Stimulated activated CD4-positive, alpha-beta T cell treated with anti-CD3 and anti-CD28 coated beads, Interleukin-2, amount 100 ng/mL, for 24 hours (primary cell): ENCODE measurements around the gene SPEM3.

ENCODE experiments used
- DNase-seq, 2 donors: peaks; one replicate each; pipeline ENCODE4 v3.0.0-alpha.2; 2020

SPEM3 gene

GRCh38 chr17:7428557-7428956 is at the start of gene SPEM3:
Gene SPEM3 (plus strand): TSS chr17:7428857. CDS start chr17:7428903, 46 bp downstream.
- DNase-seq, result no peak

- DNase-seq, result no peak
Measured at GRCh38 chr17:7379134-7379533, 49.5 kb upstream of the SPEM3 start.

GRCh38 chr17:7380321-7380720 is 48.3 kb upstream of the SPEM3 start:
- DNase-seq, result no peak

DNA sequence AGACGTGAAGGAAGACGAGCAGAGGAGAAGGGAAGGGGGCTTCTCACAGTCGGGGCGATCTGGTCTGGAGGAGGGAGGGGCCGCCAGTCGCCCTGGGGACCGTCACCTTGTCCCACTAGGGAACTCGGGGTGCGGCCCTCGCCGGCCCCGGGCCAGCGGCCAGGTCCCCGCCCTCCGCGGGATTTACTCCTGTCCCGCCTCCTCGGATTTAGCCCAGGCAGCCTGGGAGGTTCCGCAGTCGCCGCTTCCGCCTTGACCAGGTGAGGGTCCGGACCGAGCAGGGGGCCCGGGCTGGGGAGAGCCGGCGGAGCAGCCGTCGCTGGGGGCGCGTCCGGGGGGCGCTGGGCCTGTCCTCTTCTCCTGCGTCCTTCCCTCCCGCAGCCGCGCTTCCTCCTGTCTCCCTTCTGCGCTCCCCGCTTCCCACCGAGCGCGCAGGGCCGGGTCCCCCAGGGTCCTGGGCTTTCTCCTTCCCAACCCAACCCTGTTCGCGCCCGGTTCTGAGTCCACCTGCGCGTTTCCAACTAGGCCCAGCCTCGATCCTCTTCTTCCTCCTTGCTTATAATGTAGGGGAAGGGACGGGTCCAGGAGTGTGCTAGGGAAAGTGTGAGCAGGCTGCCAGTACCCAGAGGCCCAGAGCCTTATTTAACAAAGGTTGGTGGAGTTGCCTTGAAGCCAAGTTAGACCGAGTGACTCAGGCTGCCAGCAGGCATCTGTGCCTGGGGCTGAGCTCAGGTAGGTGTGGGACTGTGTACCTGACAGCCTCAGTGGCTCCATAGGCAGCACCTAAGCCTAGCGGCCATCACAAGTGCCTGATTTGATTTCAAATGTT is 47.6 kb upstream of the SPEM3 start, which contains the start of gene TNK1:
Gene TNK1, plus strand, starts transcription at position 235 of the 829 bp plus-strand sequence. CDS start 1,838 bp downstream, outside the sequence.
- DNase-seq, result no peak

GRCh38 chr17:7382901-7383300 is 45.8 kb upstream of the SPEM3 start:
- no peak for DNase-seq

DNA sequence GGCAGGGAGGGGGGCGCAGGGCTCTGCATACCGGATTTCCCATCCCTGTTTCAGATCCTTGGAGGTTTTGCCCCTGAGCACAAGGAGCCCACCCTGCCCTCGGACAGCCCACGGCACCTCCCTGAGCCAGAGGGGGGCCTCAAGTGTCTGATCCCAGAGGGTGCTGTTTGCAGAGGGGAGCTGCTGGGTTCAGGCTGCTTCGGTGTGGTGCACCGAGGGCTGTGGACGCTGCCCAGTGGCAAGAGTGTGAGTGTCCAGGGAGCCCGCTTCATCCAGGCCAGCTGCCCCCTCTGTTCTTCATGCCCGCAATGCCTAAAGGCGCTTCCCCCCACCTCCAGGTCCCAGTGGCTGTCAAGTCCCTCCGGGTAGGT is 45.3 kb upstream of the SPEM3 start:
- no peak for DNase-seq

DNA sequence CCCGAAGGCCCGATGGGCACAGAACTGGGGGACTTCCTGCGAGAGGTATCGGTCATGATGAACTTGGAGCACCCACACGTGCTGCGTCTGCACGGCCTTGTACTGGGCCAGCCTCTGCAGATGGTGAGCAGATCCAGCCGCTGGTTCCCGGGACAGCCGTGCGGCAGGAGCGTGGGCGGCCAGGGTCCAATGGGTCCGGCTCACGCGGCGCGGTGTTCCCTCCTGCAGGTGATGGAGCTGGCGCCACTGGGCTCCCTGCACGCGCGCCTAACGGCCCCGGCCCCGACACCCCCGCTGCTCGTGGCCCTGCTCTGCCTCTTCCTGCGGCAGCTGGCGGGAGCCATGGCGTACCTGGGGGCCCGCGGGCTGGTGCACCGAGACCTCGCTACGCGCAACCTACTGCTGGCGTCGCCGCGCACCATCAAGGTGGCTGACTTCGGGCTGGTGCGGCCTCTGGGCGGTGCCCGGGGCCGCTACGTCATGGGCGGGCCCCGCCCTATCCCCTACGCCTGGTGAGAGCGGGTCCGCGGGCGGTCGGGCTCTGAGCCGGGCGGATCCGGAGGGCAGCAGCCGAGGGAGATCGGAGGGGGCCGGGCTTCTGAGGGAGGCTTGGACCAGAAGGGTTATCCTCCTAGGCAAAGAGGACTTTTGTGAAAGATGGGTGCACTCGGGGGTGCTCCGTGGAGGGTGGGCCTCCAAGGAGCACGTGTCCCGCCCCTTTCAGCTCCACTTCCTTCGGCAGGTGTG is 44.7 kb upstream of the SPEM3 start:
- DNase-seq, result peak; percentile 77 to 83

DNA sequence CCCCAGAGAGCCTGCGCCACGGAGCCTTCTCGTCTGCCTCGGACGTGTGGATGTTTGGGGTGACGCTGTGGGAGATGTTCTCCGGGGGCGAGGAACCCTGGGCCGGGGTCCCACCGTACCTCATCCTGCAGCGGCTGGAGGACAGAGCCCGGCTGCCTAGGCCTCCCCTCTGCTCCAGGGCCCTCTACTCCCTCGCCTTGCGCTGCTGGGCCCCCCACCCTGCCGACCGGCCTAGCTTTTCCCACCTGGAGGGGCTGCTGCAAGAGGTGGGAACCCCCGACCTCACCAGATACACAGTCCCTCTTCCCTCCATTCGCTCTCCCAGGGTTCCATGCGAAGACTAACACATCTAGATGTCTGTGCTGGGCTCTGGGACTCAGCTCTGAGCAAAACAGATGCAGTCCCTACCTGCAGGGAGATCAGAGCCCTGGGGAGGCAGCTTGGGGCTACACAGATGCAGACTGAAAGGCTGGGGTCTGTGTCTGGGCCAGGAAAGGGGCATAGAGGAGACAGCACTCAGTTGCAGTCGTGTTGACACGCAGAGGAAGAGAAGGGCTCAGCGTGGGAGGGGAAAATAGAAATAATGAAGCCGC is 44.1 kb upstream of the SPEM3 start:
- no peak for DNase-seq

DNA sequence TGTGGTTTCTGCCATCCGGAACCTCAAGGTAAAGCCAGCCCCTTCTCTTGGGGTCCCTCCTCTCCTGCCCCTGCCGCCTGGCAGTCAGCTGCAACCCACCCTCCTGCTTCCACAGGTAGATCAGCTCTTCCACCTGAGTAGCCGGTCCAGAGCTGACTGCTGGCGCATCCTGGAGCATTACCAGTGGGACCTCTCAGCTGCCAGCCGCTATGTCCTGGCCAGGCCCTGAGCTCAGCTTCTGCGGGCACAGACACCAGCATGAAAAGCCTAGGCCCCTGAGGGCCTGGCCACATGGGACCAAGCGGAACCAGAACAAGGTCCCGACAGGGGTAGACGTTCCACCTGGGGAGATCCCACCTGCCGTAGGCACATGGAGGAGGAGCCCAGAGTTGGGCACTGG is 39.8 kb upstream of the SPEM3 start:
- no peak for DNase-seq

- no peak for DNase-seq
Measured at GRCh38 chr17:7389924-7390910, 38.4 kb upstream of the SPEM3 start.

DNA sequence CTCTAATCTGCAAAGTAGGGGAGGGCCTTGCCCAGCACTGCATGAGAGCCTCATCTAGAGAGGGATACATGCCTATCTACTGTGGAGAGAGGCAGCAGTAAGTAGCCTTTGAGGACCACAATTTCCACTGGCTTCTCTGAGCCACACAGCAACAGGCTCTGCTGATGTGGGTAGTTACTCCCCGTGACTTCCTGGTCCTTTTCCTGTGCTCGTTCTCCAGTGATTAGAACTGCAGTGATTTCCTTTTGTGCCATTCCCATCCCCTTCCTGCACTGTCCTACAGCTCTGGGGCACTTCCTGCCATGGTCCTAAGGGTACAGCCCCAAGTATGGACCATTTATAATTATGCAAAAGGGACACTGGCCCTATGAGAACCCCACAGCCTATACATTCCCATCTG is 37.4 kb upstream of the SPEM3 start:
- no peak for DNase-seq

DNA sequence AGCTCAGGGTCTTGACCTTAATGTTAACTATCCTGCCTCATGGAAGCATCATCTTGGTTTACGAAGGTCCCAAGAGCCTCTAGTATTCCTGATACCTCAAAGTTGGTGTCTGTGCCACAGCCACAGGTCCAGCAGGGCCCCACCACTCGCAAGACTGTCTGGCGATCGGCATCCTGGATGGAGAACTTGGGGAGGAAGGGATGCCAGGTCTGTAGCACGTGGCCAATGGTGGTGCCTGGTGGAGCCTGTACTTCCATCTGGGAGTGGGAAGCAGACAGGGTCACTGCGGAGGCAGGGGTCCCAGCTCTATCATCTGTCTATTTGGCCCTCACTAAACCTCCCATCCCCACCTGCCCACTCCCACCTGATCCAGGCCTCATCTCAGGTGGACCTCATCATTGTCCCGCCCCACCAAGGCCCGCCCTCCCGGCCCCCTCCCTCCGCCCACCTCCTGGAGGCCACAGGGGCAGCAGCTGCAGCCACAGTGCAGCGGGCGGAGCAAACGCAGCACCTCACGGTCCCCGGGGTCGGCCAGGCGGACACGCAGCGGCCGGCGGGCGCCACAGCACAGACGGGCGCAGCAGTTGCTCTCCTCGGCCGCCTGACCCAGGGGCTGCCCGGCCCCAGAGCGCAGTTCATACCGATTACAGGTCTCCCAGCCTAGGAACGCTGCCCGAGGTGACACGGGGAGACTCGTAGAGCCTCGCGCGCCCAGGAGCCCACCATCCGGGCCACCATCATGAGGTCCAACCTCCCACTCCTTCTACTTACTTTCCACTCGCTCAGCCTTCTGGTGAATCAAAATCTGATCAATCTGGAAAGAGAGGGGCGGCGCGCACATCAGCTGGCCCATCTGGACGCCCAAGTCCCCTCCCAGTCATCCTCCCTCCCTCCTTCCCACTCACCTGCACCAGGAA is 35.7 kb upstream of the SPEM3 start:
- no peak for DNase-seq

- peak; percentile 44 to 69 for DNase-seq
Measured at GRCh38 chr17:7393613-7394451, 34.8 kb upstream of the SPEM3 start.

GRCh38 chr17:7394452-7395191 is 34.0 kb upstream of the SPEM3 start, which contains the start of gene PLSCR3:
Gene PLSCR3 (minus strand): TSS chr17:7394525. CDS start chr17:7394110, 415 bp downstream.
- peak; percentile 86 to 90 for DNase-seq

DNA sequence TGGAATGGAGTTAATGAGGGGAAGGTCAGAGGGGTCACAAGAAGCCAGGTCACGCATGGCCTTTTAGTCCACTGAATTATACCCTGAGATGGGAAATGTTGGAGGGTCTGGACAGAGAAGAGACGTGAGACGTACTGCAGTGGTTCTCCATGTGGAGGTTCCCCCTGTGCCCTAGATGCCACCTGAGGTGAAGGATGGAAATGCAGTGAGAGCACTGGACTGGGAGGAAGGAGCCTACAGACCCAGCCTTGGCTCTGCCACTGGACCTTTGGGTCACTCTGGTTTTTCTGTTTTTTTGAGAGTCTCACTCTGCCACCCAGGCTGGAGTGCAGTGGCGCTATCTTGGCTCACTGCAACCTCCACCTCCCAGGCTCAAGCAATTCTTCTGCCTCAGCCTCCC is 32.5 kb upstream of the SPEM3 start:
- DNase-seq, result no peak

DNA sequence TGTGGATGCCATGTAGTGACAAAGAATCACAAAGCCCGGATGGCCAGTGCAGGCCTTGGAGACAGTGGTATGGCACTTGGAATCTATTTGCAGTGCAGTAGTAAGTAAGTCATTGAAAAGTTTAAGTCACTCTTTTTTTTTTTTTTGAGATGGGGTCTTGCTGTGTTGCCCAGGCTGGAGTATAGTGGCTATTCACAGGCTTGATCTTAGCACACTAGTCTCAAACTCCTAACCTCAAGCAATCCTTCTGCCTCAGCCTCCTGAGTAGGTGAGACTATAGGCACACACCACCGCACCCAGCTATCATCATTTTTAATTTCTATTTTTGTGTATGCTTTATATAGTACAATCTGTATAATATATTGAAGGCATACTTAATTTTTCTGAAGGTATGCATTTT is 30.0 kb upstream of the SPEM3 start:
- DNase-seq, result no peak

- DNase-seq, result peak; percentile 27 to 34
Measured at GRCh38 chr17:7403043-7403726, 25.5 kb upstream of the SPEM3 start.

- no peak for DNase-seq
Measured at GRCh38 chr17:7403727-7403976, 25.0 kb upstream of the SPEM3 start.
